T-helper 2 cell treated with Interferon-gamma antibody and Interleukin-4, amounts not matched to agents 5 μg/mL and 100 μg/mL, for 36 hours (primary cell): ENCODE data around the gene IPO7.
A peak's percentile ranks its signal among the peaks of the same experiment; 100 is the strongest.
"Not testable (repeated sequence)": the region's sequence is repeated elsewhere in the genome, so short reads cannot be mapped to it uniquely, and the experiment has no call there.

Experiments used
- DNase-seq: peaks from one replicate; pipeline ENCODE4 v3.0.0; 2021; ENCODE audit warnings: low spot score
- H3K27ac Mint-ChIP-seq: one replicate; pipeline ENCODE4 v1.8.0; 2021; ENCODE audit warnings: mild to moderate bottlenecking, mixed read lengths
- H3K27me3 Mint-ChIP-seq: one replicate; pipeline ENCODE4 v1.8.0; 2021; ENCODE audit warnings: low read depth, mixed read lengths
- H3K36me3 Mint-ChIP-seq: one replicate; pipeline ENCODE4 v1.8.0; 2021; ENCODE audit warnings: low read depth, mixed read lengths
- H3K4me1 Mint-ChIP-seq: one replicate; pipeline ENCODE4 v1.8.0; 2021; ENCODE audit warnings: low read depth, mixed read lengths
- H3K4me3 Mint-ChIP-seq: one replicate; pipeline ENCODE4 v1.8.0; 2022; ENCODE audit warnings: mild to moderate bottlenecking, moderate library complexity, mixed read lengths
- H3K9me3 Mint-ChIP-seq: one replicate; pipeline ENCODE4 v1.8.0; 2021; ENCODE audit warnings: mixed read lengths

Gene IPO7

DNA sequence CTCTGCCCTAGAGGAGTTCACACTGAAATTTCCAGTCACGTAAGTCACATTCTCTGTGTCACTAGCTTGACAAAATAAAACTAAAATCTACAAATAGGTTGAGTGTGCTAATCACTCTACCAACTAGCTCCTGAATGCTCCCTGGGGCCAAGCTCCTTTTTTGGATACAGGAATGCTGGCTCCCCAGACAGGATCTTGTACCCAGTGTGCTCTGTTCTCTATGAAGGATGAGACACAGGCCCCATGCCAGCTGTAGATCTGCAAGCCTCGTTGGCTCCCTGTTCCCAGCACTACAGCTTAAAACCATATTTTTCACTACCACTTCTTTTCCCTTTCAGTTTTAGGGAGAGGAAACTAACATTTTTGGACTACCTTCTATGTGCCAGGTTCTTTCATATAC lies 3.7 kb upstream of the IPO7 start:
- Mint-ChIP-seq H3K36me3 (peaks cover 1% of the 10 kb centered on the region), H3K4me1 (peaks cover 8% of the 10 kb centered on the region), H3K4me3 (no peak overlapping the region), H3K27ac (no peak overlapping the region), H3K9me3 (no peaks in the 10 kb centered on the region), H3K27me3 (peaks cover 2% of the 10 kb centered on the region)
- DNase-seq: no peak

DNA sequence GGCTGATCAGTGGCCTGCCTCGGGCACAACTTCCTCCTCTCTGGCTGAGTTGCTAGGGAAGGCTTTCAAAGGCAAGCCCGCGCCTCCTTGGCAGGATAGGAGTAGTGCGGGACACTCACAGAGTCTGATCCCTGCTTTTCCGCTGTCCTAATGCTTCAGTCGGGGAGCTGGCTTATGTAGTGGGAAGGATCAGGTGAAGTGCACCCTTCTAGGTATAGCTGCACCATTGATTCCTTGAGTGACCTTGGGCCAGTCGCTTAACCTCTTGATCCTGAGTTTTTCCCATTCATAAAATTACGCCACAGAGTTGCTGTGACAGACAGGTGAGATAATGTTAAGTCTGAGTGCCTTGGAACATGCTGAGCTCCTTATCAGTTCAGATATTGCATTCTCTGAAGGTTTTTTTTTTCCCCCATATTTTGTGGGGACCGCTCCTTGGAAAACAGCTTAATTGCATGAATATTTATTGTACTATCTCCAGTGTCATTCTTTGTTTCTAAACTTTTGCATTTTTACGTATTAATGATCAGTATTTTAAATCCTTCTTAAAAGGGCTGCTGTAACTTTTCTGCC lies 961 bp downstream of the IPO7 start:
- no peak for DNase-seq
- peaks cover 17% of the 10 kb centered on the region for H3K36me3 Mint-ChIP-seq
- peaks cover 23% of the 10 kb centered on the region for H3K4me1 Mint-ChIP-seq
- no peaks in the 10 kb centered on the region for H3K9me3 Mint-ChIP-seq
- peak overlapping the region; percentile 95 for H3K4me3 Mint-ChIP-seq
- peak overlapping the region; percentile 90 for H3K27ac Mint-ChIP-seq
- no peaks in the 10 kb centered on the region for H3K27me3 Mint-ChIP-seq

DNA sequence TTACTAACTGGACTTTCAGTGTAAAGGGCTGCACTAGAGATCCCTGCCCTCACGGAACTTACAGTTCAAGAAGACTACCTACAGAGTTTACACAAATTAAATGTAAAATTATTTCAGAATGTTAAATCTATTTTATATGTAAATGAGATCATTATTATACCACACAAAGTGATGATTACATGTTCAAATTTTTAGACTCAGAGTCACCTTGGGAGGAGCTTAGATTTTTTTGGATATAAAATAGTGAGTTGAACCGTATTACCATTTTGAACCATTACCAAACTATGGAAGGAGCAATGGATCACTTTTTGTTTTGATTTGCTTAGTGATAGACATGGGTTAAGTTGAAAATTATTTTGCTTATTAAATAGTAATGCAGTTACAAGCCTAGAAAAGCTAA lies 1.6 kb downstream of the IPO7 start:
- no peak for DNase-seq
- Mint-ChIP-seq H3K27ac (no peak overlapping the region), H3K9me3 (no peaks in the 10 kb centered on the region), H3K4me1 (peaks cover 23% of the 10 kb centered on the region), H3K27me3 (no peaks in the 10 kb centered on the region), H3K36me3 (peaks cover 18% of the 10 kb centered on the region), H3K4me3 (peak overlapping the region; percentile 95)

DNA sequence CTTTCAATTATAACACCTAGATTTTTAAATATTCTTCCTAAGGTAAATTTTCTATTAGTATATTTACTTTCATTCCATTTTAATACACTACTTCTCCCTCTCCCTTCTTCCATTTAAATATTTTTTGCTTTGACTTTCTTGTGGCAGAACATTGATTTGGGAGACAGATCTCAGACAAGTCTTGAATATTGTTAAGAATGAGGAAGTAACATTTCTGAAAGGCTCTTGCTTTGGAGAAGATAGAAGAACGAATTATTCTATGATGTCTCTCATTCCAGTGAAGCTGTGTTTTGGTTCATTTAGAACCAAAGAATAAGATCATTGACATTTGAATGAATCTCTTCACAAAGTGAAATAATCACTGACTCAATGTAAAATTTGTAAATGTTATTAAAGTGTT lies 2.4 kb downstream of the IPO7 start:
- Mint-ChIP-seq H3K27me3 (no peaks in the 10 kb centered on the region), H3K36me3 (peaks cover 20% of the 10 kb centered on the region), H3K4me1 (peaks cover 25% of the 10 kb centered on the region), H3K9me3 (no peaks in the 10 kb centered on the region), H3K4me3 (peak overlapping the region; percentile 76), H3K27ac (peak overlapping the region; percentile 24)
- DNase-seq: no peak

DNA sequence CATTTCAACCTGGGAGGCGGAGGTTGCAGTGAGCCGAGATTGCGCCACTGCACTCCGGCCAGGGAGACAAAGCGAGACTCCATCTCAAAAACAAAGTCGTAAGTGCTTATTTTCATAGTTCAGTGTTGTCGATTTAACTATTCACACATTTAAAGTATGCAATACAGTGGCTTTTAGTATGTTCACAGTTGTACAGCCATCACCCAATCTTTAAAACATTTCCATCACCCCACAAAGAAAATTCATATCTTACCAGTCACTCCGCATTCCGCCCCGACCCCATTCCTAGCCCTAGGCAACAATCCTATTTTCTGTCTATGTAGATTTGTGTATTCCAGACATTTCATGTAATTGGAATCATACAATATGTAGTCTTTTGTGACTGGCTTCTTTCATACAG lies 11.9 kb downstream of the IPO7 start:
- Mint-ChIP-seq H3K4me1 (peaks cover 43% of the 10 kb centered on the region), H3K9me3 (no peaks in the 10 kb centered on the region), H3K27ac (peak overlapping the region; percentile 22), H3K27me3 (no peaks in the 10 kb centered on the region), H3K36me3 (peaks cover 27% of the 10 kb centered on the region), H3K4me3 (no peak overlapping the region)
- no peak for DNase-seq

DNA sequence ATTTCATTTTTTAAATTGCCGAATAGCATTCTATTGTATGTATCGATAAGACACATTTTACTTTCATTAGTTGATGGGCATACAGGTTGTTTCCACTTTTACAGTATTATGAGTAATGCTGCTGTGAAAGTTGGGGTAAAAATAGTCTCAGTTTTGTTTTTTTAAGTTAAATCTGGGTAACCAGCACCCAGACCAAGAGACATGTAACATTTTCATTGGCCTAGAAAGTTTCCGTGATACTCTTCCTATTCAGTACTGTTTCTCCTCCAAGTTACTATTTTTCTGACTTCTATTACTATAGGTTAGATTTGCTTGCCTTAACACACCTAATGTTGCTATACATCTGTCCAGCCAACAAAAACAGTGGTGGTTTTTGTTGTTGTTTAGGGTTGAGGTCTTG lies 12.3 kb downstream of the IPO7 start:
- no peak for DNase-seq
- Mint-ChIP-seq H3K36me3 (peaks cover 27% of the 10 kb centered on the region), H3K9me3 (no peaks in the 10 kb centered on the region), H3K27ac (peak overlapping the region; percentile 22), H3K4me3 (no peak overlapping the region), H3K27me3 (no peaks in the 10 kb centered on the region), H3K4me1 (peaks cover 42% of the 10 kb centered on the region)

DNA sequence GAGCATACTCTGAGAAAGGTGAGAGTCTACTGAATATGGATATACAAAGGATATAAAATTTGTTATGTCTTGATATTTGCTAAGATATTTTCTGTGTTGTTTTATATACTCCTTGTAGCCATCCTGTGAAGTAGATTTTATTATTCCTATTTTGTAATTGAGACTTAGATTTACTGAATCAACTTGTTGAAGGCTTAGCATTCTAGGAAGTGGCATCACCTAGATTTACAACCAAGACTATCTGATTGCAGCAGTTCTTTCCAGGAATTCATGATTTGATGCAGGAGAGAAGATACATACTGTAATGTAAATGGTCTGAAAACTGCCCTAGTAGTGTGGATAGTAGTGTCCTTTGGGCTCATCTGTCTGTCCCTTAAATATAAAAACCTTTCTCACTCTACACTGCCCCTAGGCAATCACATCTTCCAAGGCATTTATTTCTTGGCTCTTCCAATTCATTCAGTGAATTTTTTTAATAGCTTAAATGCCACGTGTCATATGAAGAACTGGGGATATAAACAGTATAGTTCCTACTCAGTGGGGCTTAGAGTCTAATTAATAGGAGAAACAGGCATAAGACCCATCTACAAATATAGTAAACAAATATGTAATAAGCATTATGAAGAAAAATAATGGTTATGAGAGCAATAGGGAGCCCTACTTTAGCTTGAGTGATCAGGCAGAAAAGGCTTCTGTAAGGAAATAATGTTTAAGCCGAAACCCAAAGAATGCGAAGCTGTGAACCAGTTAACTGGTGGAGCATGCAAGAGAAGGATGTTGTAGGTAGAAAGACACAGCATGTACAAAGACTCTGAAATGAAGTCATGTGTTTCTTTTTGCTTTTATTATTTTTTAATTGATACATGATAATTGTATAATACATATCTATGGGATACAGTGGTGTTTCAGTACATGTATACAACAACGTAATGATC lies 13.6 kb downstream of the IPO7 start:
- peak overlapping the region; percentile 51 for H3K27ac Mint-ChIP-seq
- H3K4me1 Mint-ChIP-seq: peaks cover 37% of the 10 kb centered on the region
- no peaks in the 10 kb centered on the region for H3K9me3 Mint-ChIP-seq
- no peaks in the 10 kb centered on the region for H3K27me3 Mint-ChIP-seq
- peaks cover 26% of the 10 kb centered on the region for H3K36me3 Mint-ChIP-seq
- H3K4me3 Mint-ChIP-seq: peak overlapping the region; percentile 14
- DNase-seq: no peak

DNA sequence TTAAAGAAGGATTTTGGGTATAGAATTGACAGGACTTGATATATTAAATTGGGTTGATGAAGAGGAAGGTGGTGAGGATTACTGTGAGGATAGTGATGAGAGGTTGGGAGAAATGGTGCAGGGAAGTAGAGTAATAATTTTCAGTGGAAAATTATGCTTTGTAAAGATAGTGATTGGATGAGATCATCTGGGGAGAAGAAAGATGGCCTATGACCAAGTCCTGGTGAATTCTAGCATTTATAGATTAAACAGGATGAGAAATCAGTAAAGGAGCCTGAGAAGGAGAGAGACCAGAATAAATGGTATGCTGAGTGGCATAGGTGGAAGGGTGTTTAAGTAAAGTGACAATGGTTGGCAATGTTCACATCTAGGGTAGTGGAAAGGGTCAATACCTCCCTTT lies 15.0 kb downstream of the IPO7 start:
- no peaks in the 10 kb centered on the region for H3K9me3 Mint-ChIP-seq
- peaks cover 24% of the 10 kb centered on the region for H3K36me3 Mint-ChIP-seq
- no peaks in the 10 kb centered on the region for H3K27me3 Mint-ChIP-seq
- peaks cover 33% of the 10 kb centered on the region for H3K4me1 Mint-ChIP-seq
- no peak for DNase-seq
- no peak overlapping the region for H3K4me3 Mint-ChIP-seq
- peak overlapping the region; percentile 3 for H3K27ac Mint-ChIP-seq

DNA sequence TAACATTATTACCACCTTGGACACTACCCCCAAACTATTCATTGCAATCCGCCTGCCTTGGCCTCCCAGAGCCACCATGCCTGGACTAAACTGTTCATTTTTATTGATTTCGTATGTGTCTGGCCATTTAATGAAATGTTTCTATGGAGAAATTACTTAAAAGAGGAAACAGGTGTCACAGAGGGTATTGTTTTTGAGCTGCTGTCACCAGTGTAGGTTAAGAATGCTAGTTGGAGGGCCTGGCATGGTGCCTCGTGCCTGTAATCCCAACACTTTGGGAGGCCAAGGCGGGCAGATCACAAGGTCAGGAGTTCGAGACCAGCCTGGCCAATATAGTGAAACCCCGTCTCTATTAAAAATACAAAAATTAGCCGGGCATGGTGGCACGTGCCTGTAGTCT lies 17.4 kb downstream of the IPO7 start:
- DNase-seq: not testable (repeated sequence)

DNA sequence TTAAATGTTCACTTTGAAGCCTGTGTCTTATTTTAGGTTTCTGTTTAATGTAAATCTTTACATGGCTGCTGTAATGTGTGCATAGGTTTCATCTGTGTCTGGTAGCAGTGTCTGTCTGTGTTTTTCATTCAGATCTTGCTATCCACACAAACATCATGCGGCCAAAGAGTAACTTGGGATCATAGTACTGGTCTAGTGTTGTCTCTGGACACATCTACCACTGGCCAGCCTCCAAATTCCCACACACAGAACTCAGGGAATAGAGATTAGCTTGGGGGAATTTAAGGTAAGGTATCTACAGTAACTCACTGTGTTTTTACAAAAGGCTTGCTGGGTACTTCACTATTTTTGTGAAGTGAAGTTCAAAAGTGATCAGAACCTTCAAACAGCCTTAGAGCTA lies 44.3 kb downstream of the IPO7 start:
- no peak for DNase-seq
- no peak overlapping the region for H3K4me3 Mint-ChIP-seq
- peaks cover 59% of the 10 kb centered on the region for H3K36me3 Mint-ChIP-seq
- no peaks in the 10 kb centered on the region for H3K27me3 Mint-ChIP-seq
- H3K4me1 Mint-ChIP-seq: no peaks in the 10 kb centered on the region
- H3K27ac Mint-ChIP-seq: no peak overlapping the region
- no peaks in the 10 kb centered on the region for H3K9me3 Mint-ChIP-seq

More for the DNA sequence above, 17.4 kb downstream of the IPO7 start:
- H3K9me3 Mint-ChIP-seq, H3K4me3 Mint-ChIP-seq, H3K27me3 Mint-ChIP-seq: not testable (repeated sequence)
- Mint-ChIP-seq H3K36me3 (peaks cover 25% of the 10 kb centered on the region), H3K27ac (peak overlapping the region; percentile 5), H3K4me1 (peaks cover 24% of the 10 kb centered on the region)

DNA sequence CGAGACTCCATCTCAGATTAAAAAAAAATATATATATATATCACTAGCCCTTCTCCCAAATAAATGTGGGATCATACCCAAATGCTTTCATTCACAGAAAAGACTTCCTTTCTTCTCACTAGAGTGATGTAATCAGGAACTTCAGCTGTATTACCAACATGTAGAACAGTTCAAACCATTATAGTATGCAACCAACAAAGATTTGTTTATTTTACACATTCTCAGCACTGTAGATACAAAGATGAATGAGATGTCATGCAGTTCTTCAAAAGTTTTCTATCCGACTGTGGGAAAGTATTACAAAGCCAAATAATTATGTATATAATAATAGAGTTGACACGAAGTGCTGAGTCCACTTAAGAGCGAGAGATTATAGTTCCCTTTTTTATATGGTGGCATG lies 54.2 kb downstream of the IPO7 start:
- Mint-ChIP-seq H3K36me3 (peaks cover 58% of the 10 kb centered on the region), H3K9me3 (no peaks in the 10 kb centered on the region), H3K4me3 (no peak overlapping the region), H3K4me1 (no peaks in the 10 kb centered on the region), H3K27ac (no peak overlapping the region), H3K27me3 (no peaks in the 10 kb centered on the region)
- no peak for DNase-seq

DNA sequence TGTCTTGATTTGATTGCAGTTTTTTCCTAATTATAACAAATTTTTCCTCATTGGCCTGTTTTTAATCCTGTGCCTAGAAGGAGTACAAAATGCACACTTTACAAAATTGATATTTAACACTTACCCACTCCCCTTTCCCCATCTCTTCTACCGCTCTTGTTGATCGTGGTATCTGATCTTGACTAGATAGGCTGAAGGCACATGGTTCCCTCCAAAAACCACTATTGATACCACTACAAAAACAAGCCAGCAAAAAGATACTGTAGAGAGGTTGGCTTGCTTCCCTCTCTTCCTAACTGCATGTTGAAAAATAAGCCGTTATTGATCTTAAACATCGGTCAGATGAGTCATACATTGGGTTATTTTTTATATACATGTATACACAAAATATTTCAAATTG lies 61.8 kb downstream of the IPO7 start:
- no peak for DNase-seq
- Mint-ChIP-seq H3K4me1 (peaks cover 7% of the 10 kb centered on the region), H3K27ac (peak overlapping the region; percentile 57), H3K27me3 (no peaks in the 10 kb centered on the region), H3K36me3 (peaks cover 49% of the 10 kb centered on the region), H3K9me3 (no peaks in the 10 kb centered on the region), H3K4me3 (peak overlapping the region; percentile 34)

DNA sequence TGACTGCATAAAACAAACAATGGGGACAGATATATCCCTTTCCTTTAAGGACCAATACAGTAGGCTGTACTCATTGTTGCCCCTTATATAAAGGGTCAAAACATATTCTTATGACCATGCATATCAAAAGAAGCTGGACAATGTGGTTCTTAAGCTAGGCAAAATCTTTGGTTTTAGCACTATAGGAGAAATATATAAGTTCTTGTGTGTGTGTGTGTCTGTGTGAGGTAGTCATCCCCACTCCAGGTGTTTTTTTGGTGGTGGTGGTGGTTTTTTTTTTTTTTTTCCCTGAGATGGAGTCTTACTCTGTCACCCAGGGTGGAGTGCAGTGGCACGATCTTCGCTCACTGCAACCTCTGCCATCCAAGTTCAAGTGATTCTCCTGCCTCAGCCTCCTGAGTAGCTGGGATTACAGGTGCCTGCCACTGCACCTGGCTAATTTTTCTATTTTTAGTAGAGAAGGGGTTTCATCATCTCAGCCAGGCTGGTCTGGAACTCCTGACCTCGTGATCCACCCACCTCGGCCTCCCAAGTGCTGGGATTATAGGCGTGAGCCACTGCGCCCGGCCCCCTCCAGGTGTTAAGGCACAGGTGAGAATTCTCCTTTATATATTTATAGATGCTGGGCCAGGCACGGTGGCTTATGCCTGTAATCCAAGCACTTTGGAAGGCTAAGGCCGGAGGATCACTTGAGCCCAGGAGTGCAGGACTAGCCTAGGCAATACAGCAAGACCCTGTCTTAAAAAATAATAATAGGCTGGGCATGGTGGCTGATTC lies 64.3 kb downstream of the IPO7 start:
- Mint-ChIP-seq H3K27ac (no peak overlapping the region), H3K9me3 (peaks cover 10% of the 10 kb centered on the region), H3K36me3 (peaks cover 42% of the 10 kb centered on the region), H3K4me3 (no peak overlapping the region), H3K4me1 (peaks cover 7% of the 10 kb centered on the region), H3K27me3 (no peaks in the 10 kb centered on the region)
- DNase-seq: no peak

DNA sequence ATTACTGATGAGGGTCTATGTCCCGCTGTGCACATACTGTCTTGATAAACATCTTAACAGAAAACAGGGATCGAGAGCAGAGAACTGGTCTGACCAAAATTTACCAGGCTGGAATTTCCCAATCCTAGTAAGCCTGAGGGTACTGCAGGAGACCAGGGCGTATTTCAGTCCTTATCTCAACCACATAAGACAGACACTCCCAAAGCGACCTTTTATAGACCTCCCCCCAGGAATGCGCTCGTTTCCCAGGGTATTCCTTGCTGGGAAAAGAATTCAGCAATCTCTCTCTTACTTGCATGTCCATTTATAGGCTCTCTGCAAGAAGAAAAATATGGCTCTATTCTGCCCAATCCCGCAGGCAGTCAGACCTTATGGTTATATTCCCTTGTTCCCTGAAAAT lies 67.6 kb downstream of the IPO7 start:
- H3K4me1 Mint-ChIP-seq, H3K9me3 Mint-ChIP-seq, H3K4me3 Mint-ChIP-seq, H3K27me3 Mint-ChIP-seq, DNase-seq, H3K27ac Mint-ChIP-seq: not testable (repeated sequence)
- H3K36me3 Mint-ChIP-seq: peaks cover 27% of the 10 kb centered on the region
